Activated naive CD8-positive, alpha-beta T cell treated with anti-CD3 and anti-CD28 coated beads, Interleukin-2, amount 50 U/mL, for 24 hours (primary cell): ENCODE measurements around the gene ZNF74.
"Not testable (repeated sequence)": the region's sequence is repeated elsewhere in the genome, so short reads cannot be mapped to it uniquely, and the experiment has no call there.

ENCODE experiments used
- ATAC-seq: fragments of 150-1000 bp; cut with Tn5 transposase; one replicate; pipeline ENCODE4 v1.10.0; 2021
- DNase-seq: peaks from one replicate; pipeline ENCODE4 v3.0.0; 2021
- H3K27ac Mint-ChIP-seq: one replicate; pipeline ENCODE4 v1.8.0; 2021; ENCODE audit warnings: mild to moderate bottlenecking, mixed read lengths
- H3K27me3 Mint-ChIP-seq: one replicate; pipeline ENCODE4 v1.8.0; 2021; ENCODE audit warnings: mixed read lengths
- H3K36me3 Mint-ChIP-seq: one replicate; pipeline ENCODE4 v1.8.0; 2021; ENCODE audit warnings: low read depth, mixed read lengths
- H3K4me1 Mint-ChIP-seq: one replicate; pipeline ENCODE4 v1.8.0; 2021; ENCODE audit warnings: mixed read lengths
- H3K4me3 Mint-ChIP-seq: one replicate; pipeline ENCODE4 v1.8.0; 2021; ENCODE audit warnings: mild to moderate bottlenecking, moderate library complexity, mixed read lengths
- H3K9me3 Mint-ChIP-seq: one replicate; pipeline ENCODE4 v1.8.0; 2021; ENCODE audit warnings: mixed read lengths

The ZNF74 gene

GRCh38 chr22:20393705-20394476 is at the start of gene ZNF74:
TSS of gene ZNF74 (plus strand) at chr22:20394151. CDS start at chr22:20394629, 478 bp downstream.
- Mint-ChIP-seq H3K36me3 (peaks cover 4% of the 10 kb centered on the region), H3K27me3 (no peaks in the 10 kb centered on the region), H3K9me3 (no peaks in the 10 kb centered on the region), H3K27ac (peak within 1 kb of the TSS; percentile 92), H3K4me1 (peaks cover 32% of the 10 kb centered on the region), H3K4me3 (peak within 1 kb of the TSS; percentile 85)
- peak; percentile 91 for ATAC-seq
- DNase-seq, result peak; percentile 83

- H3K4me3 Mint-ChIP-seq, ATAC-seq, DNase-seq, H3K9me3 Mint-ChIP-seq, H3K36me3 Mint-ChIP-seq, H3K4me1 Mint-ChIP-seq, H3K27me3 Mint-ChIP-seq, H3K27ac Mint-ChIP-seq: not testable (repeated sequence)
These were observed 47.4 kb upstream of the ZNF74 start for GRCh38 chr22:20346553-20346952.

GRCh38 chr22:20352536-20352935 is 41.4 kb upstream of the ZNF74 start:
- H3K27me3 Mint-ChIP-seq, H3K9me3 Mint-ChIP-seq, H3K4me3 Mint-ChIP-seq, H3K27ac Mint-ChIP-seq, H3K4me1 Mint-ChIP-seq, H3K36me3 Mint-ChIP-seq, ATAC-seq: not testable (repeated sequence)
- peak; percentile 14 for DNase-seq

GRCh38 chr22:20354238-20354975 is 39.5 kb upstream of the ZNF74 start:
- no peak for DNase-seq
- H3K4me3 Mint-ChIP-seq, result no peak overlapping the region
- no peaks in the 10 kb centered on the region for H3K27me3 Mint-ChIP-seq
- H3K27ac Mint-ChIP-seq, result no peak overlapping the region
- ATAC-seq, result no peak
- peaks cover 4% of the 10 kb centered on the region for H3K4me1 Mint-ChIP-seq
- H3K9me3 Mint-ChIP-seq, result no peaks in the 10 kb centered on the region
- H3K36me3 Mint-ChIP-seq, result no peaks in the 10 kb centered on the region

GRCh38 chr22:20355939-20356636 is 37.9 kb upstream of the ZNF74 start:
- not testable (repeated sequence) for H3K9me3 Mint-ChIP-seq, H3K27ac Mint-ChIP-seq, H3K4me1 Mint-ChIP-seq, H3K27me3 Mint-ChIP-seq, DNase-seq, H3K36me3 Mint-ChIP-seq, ATAC-seq, H3K4me3 Mint-ChIP-seq

- H3K4me1 Mint-ChIP-seq, H3K4me3 Mint-ChIP-seq, ATAC-seq, H3K27me3 Mint-ChIP-seq, H3K27ac Mint-ChIP-seq, H3K36me3 Mint-ChIP-seq, DNase-seq, H3K9me3 Mint-ChIP-seq: not testable (repeated sequence)
These were observed 37.0 kb upstream of the ZNF74 start for GRCh38 chr22:20356906-20357305.

GRCh38 chr22:20357967-20358366 is 36.0 kb upstream of the ZNF74 start:
- not testable (repeated sequence) for H3K27ac Mint-ChIP-seq, ATAC-seq, H3K4me3 Mint-ChIP-seq, H3K4me1 Mint-ChIP-seq, DNase-seq, H3K9me3 Mint-ChIP-seq, H3K36me3 Mint-ChIP-seq, H3K27me3 Mint-ChIP-seq

GRCh38 chr22:20358503-20359239 is 35.3 kb upstream of the ZNF74 start:
- not testable (repeated sequence) for H3K27me3 Mint-ChIP-seq, H3K4me1 Mint-ChIP-seq, H3K27ac Mint-ChIP-seq, H3K4me3 Mint-ChIP-seq, H3K9me3 Mint-ChIP-seq, H3K36me3 Mint-ChIP-seq, ATAC-seq, DNase-seq

- H3K4me3 Mint-ChIP-seq, H3K4me1 Mint-ChIP-seq, H3K27me3 Mint-ChIP-seq, H3K36me3 Mint-ChIP-seq, H3K9me3 Mint-ChIP-seq, H3K27ac Mint-ChIP-seq, DNase-seq, ATAC-seq: not testable (repeated sequence)
These were observed 33.7 kb upstream of the ZNF74 start for GRCh38 chr22:20360261-20360660.

GRCh38 chr22:20360866-20361751 is 32.8 kb upstream of the ZNF74 start:
- not testable (repeated sequence) for DNase-seq, H3K36me3 Mint-ChIP-seq, H3K27ac Mint-ChIP-seq, H3K27me3 Mint-ChIP-seq, H3K4me3 Mint-ChIP-seq, ATAC-seq, H3K4me1 Mint-ChIP-seq, H3K9me3 Mint-ChIP-seq

- H3K4me3 Mint-ChIP-seq, H3K36me3 Mint-ChIP-seq, H3K9me3 Mint-ChIP-seq, H3K27ac Mint-ChIP-seq, H3K4me1 Mint-ChIP-seq, ATAC-seq, DNase-seq, H3K27me3 Mint-ChIP-seq: not testable (repeated sequence)
These were observed 32.2 kb upstream of the ZNF74 start for GRCh38 chr22:20361752-20362229.

- H3K27me3 Mint-ChIP-seq, result not testable (repeated sequence)
These were observed 31.5 kb upstream of the ZNF74 start for GRCh38 chr22:20362403-20362802.

GRCh38 chr22:20364335-20365260 is 29.4 kb upstream of the ZNF74 start:
- not testable (repeated sequence) for H3K4me3 Mint-ChIP-seq, ATAC-seq, H3K27ac Mint-ChIP-seq, DNase-seq, H3K9me3 Mint-ChIP-seq, H3K27me3 Mint-ChIP-seq, H3K36me3 Mint-ChIP-seq, H3K4me1 Mint-ChIP-seq

More at GRCh38 chr22:20362403-20362802, 31.5 kb upstream of the ZNF74 start:
- DNase-seq, H3K9me3 Mint-ChIP-seq, ATAC-seq, H3K4me3 Mint-ChIP-seq, H3K36me3 Mint-ChIP-seq, H3K4me1 Mint-ChIP-seq, H3K27ac Mint-ChIP-seq: not testable (repeated sequence)
